Stimulated activated naive CD8-positive, alpha-beta T cell treated with anti-CD3 and anti-CD28 coated beads, Interleukin-15, Interleukin-2, amounts not matched to agents 100 ng/mL and 50 ng/mL, for 24 hours (primary cell): ENCODE measurements around the gene DOCK1.
"Not testable (repeated sequence)": the region's sequence is repeated elsewhere in the genome, so short reads cannot be mapped to it uniquely, and the experiment has no call there.

Source experiments
- H3K27ac Mint-ChIP-seq: one replicate; pipeline ENCODE4 v1.8.0; 2021; ENCODE audit warnings: mild to moderate bottlenecking, mixed read lengths
- H3K27me3 Mint-ChIP-seq: one replicate; pipeline ENCODE4 v1.8.0; 2021; ENCODE audit warnings: mixed read lengths
- H3K36me3 Mint-ChIP-seq: one replicate; pipeline ENCODE4 v1.8.0; 2021; ENCODE audit warnings: low read depth, mixed read lengths
- H3K4me1 Mint-ChIP-seq: one replicate; pipeline ENCODE4 v1.8.0; 2021; ENCODE audit warnings: low read depth, mixed read lengths
- H3K4me3 Mint-ChIP-seq: one replicate; pipeline ENCODE4 v1.8.0; 2021; ENCODE audit warnings: mild to moderate bottlenecking, mixed read lengths
- H3K9me3 Mint-ChIP-seq: one replicate; pipeline ENCODE4 v1.8.0; 2021; ENCODE audit warnings: mixed read lengths

DOCK1 gene

GRCh38 chr10:127309619-127310018 is 404.4 kb downstream of the DOCK1 start:
- H3K4me1 Mint-ChIP-seq, H3K4me3 Mint-ChIP-seq, H3K9me3 Mint-ChIP-seq, H3K27me3 Mint-ChIP-seq, H3K36me3 Mint-ChIP-seq, H3K27ac Mint-ChIP-seq: not testable (repeated sequence)

GRCh38 chr10:127310430-127310829 is 405.2 kb downstream of the DOCK1 start:
- Mint-ChIP-seq H3K9me3 (no peaks in the 10 kb centered on the region), H3K27ac (no peak overlapping the region), H3K4me1 (no peaks in the 10 kb centered on the region), H3K27me3 (no peaks in the 10 kb centered on the region), H3K4me3 (no peak overlapping the region), H3K36me3 (no peaks in the 10 kb centered on the region)

- Mint-ChIP-seq H3K27me3 (no peaks in the 10 kb centered on the region), H3K27ac (no peak overlapping the region), H3K9me3 (no peaks in the 10 kb centered on the region), H3K4me1 (no peaks in the 10 kb centered on the region), H3K4me3 (no peak overlapping the region), H3K36me3 (no peaks in the 10 kb centered on the region)
Observed at GRCh38 chr10:127310923-127311322, 405.7 kb downstream of the DOCK1 start.

- no peaks in the 10 kb centered on the region for H3K9me3 Mint-ChIP-seq
- H3K4me1 Mint-ChIP-seq: no peaks in the 10 kb centered on the region
- no peak overlapping the region for H3K27ac Mint-ChIP-seq
- H3K27me3 Mint-ChIP-seq: no peaks in the 10 kb centered on the region
- no peaks in the 10 kb centered on the region for H3K36me3 Mint-ChIP-seq
- H3K4me3 Mint-ChIP-seq: no peak overlapping the region
Observed at GRCh38 chr10:127313996-127314700, 408.9 kb downstream of the DOCK1 start.

- Mint-ChIP-seq H3K4me1 (no peaks in the 10 kb centered on the region), H3K4me3 (no peak overlapping the region), H3K9me3 (no peaks in the 10 kb centered on the region), H3K27ac (no peak overlapping the region), H3K36me3 (no peaks in the 10 kb centered on the region), H3K27me3 (no peaks in the 10 kb centered on the region)
Observed at GRCh38 chr10:127314797-127315196, 409.6 kb downstream of the DOCK1 start.

DNA sequence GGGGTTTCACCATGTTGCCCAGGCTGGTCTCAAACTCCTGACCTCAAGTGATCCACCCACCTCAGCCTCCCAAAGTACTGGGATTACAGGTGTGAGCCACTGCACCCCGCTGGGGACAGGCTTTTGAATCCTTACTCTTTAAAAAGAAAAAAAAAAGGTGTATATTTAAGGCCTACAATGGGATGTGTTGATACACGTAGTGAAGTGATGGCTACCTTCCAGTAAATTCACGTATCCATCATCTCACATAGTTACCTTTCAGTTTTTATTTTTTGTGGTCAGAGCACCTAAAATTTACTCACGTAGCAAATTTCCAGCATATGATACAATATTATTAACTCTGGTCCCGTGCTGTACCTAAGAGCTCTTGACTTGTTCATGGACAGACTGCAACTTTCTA is 410.7 kb downstream of the DOCK1 start:
- no peak overlapping the region for H3K27ac Mint-ChIP-seq
- no peaks in the 10 kb centered on the region for H3K9me3 Mint-ChIP-seq
- no peaks in the 10 kb centered on the region for H3K27me3 Mint-ChIP-seq
- H3K4me1 Mint-ChIP-seq: no peaks in the 10 kb centered on the region
- no peaks in the 10 kb centered on the region for H3K36me3 Mint-ChIP-seq
- H3K4me3 Mint-ChIP-seq: no peak overlapping the region

DNA sequence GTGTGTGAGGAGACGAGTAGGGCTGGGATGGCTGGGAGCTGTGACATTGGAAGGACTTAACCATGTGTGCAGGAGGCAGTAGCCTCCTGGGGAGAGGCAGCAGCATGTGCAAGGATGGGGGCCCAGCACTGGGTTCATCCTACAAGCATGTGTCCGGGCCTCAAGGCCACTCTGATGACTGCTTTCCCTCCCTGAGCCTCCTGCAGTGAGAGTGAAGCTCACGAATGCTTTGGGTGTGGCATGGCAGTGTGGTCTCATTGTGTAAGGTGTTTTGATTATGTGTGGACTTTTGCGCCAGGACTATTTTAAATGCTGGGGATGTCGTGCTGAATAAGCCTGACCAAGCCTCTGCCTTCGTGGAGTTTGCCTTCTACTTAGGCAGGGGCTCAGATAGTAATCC is 413.2 kb downstream of the DOCK1 start:
- no peak overlapping the region for H3K4me3 Mint-ChIP-seq
- H3K36me3 Mint-ChIP-seq: no peaks in the 10 kb centered on the region
- H3K4me1 Mint-ChIP-seq: no peaks in the 10 kb centered on the region
- no peaks in the 10 kb centered on the region for H3K9me3 Mint-ChIP-seq
- H3K27me3 Mint-ChIP-seq: no peaks in the 10 kb centered on the region
- no peak overlapping the region for H3K27ac Mint-ChIP-seq

GRCh38 chr10:127319271-127319670 is 414.0 kb downstream of the DOCK1 start:
- Mint-ChIP-seq H3K27ac (no peak overlapping the region), H3K9me3 (no peaks in the 10 kb centered on the region), H3K36me3 (no peaks in the 10 kb centered on the region), H3K4me3 (no peak overlapping the region), H3K4me1 (no peaks in the 10 kb centered on the region), H3K27me3 (no peaks in the 10 kb centered on the region)

DNA sequence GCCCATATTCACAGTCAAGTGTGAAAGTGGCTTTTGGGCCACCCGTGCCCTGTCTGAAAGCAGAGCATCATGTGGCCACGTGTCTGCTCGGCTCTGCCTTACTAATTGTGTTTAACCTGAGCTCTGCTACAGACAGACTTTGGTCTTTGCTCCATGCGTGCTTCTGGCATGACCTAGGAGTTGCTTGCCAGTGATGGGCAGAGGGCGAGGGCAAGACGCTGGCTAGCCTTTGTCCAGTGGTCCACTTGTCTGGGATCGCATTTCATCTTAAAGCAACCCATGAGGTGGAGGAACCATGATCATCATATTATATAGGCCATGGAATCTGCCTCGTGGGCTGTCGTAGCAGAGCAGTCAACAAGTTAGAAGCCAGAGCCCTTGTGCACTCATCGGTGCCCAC is 414.5 kb downstream of the DOCK1 start:
- Mint-ChIP-seq H3K4me3 (no peak overlapping the region), H3K4me1 (no peaks in the 10 kb centered on the region), H3K9me3 (no peaks in the 10 kb centered on the region), H3K27me3 (no peaks in the 10 kb centered on the region), H3K36me3 (no peaks in the 10 kb centered on the region), H3K27ac (no peak overlapping the region)

DNA sequence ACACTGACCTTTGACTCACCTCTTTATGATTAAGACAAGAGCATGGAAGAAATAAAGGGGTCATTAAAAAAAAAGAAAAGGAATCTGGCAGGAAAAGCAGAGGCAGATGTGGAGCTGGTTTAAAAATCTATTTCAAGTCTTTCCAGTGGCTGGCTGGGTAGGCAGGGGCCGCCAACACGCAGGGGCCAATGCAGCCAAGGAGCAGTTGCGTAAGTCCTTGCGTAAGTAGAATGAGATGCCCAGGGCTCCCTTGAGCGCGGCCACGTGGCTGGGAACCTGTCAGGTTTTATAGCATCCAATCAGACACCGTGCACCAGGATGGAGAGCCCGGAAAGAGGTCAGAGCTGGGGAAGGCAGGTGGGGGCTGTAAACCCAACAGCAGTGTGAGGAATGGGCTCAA is 414.9 kb downstream of the DOCK1 start:
- H3K36me3 Mint-ChIP-seq: no peaks in the 10 kb centered on the region
- H3K4me1 Mint-ChIP-seq: no peaks in the 10 kb centered on the region
- H3K27me3 Mint-ChIP-seq: no peaks in the 10 kb centered on the region
- H3K27ac Mint-ChIP-seq: no peak overlapping the region
- no peaks in the 10 kb centered on the region for H3K9me3 Mint-ChIP-seq
- H3K4me3 Mint-ChIP-seq: no peak overlapping the region

GRCh38 chr10:127322286-127322685 is 417.1 kb downstream of the DOCK1 start:
- H3K27ac Mint-ChIP-seq: no peak overlapping the region
- H3K4me3 Mint-ChIP-seq: no peak overlapping the region
- no peaks in the 10 kb centered on the region for H3K9me3 Mint-ChIP-seq
- no peaks in the 10 kb centered on the region for H3K27me3 Mint-ChIP-seq
- H3K36me3 Mint-ChIP-seq: no peaks in the 10 kb centered on the region
- H3K4me1 Mint-ChIP-seq: no peaks in the 10 kb centered on the region

- Mint-ChIP-seq H3K4me3 (no peak overlapping the region), H3K36me3 (no peaks in the 10 kb centered on the region), H3K9me3 (no peaks in the 10 kb centered on the region), H3K27ac (no peak overlapping the region), H3K4me1 (no peaks in the 10 kb centered on the region), H3K27me3 (no peaks in the 10 kb centered on the region)
Observed at GRCh38 chr10:127325506-127325905, 420.3 kb downstream of the DOCK1 start.

GRCh38 chr10:127326883-127327282 is 421.7 kb downstream of the DOCK1 start:
- H3K4me1 Mint-ChIP-seq: no peaks in the 10 kb centered on the region
- no peaks in the 10 kb centered on the region for H3K9me3 Mint-ChIP-seq
- H3K27me3 Mint-ChIP-seq: no peaks in the 10 kb centered on the region
- H3K36me3 Mint-ChIP-seq: no peaks in the 10 kb centered on the region
- H3K4me3 Mint-ChIP-seq: no peak overlapping the region
- no peak overlapping the region for H3K27ac Mint-ChIP-seq

GRCh38 chr10:127331696-127332095 is 426.5 kb downstream of the DOCK1 start:
- H3K27me3 Mint-ChIP-seq: no peaks in the 10 kb centered on the region
- H3K9me3 Mint-ChIP-seq: no peaks in the 10 kb centered on the region
- H3K4me3 Mint-ChIP-seq: no peak overlapping the region
- H3K27ac Mint-ChIP-seq: no peak overlapping the region
- H3K36me3 Mint-ChIP-seq: no peaks in the 10 kb centered on the region
- no peaks in the 10 kb centered on the region for H3K4me1 Mint-ChIP-seq

GRCh38 chr10:127332631-127333030 is 427.4 kb downstream of the DOCK1 start:
- Mint-ChIP-seq H3K36me3 (no peaks in the 10 kb centered on the region), H3K27ac (no peak overlapping the region), H3K9me3 (no peaks in the 10 kb centered on the region), H3K4me1 (no peaks in the 10 kb centered on the region), H3K27me3 (no peaks in the 10 kb centered on the region), H3K4me3 (no peak overlapping the region)

GRCh38 chr10:127337801-127338200 is 432.6 kb downstream of the DOCK1 start:
- Mint-ChIP-seq H3K27me3 (no peaks in the 10 kb centered on the region), H3K9me3 (no peaks in the 10 kb centered on the region)

More at GRCh38 chr10:127337801-127338200, 432.6 kb downstream of the DOCK1 start:
- Mint-ChIP-seq H3K4me1 (no peaks in the 10 kb centered on the region), H3K36me3 (no peaks in the 10 kb centered on the region), H3K27ac (no peak overlapping the region), H3K4me3 (no peak overlapping the region)
